T47D (cell line): Measurements from ENCODE around the gene BABAM2.

Experiments
- DNase-seq, 2 experiments: peaks; one replicate each; pipeline versions ENCODE4 v3.0.0 to v3.0.0-alpha.2; 2011 to 2012; ENCODE audit warnings: low read depth in 1 of 2, low spot score in 1 of 2
- JUND ChIP-seq: IDR thresholded peaks from 2 replicates; pipeline ENCODE4 v1.6.1; 2012; ENCODE audit warnings: low read depth
- in situ Hi-C: cut with HindIII; loops from 2 replicates; pipeline ENCODE4 v1.10.0; 2016; ENCODE audit warnings: low sequenced_read_pairs, low pct_unique_long_range_greater_than_20kb

Gene BABAM2

DNA sequence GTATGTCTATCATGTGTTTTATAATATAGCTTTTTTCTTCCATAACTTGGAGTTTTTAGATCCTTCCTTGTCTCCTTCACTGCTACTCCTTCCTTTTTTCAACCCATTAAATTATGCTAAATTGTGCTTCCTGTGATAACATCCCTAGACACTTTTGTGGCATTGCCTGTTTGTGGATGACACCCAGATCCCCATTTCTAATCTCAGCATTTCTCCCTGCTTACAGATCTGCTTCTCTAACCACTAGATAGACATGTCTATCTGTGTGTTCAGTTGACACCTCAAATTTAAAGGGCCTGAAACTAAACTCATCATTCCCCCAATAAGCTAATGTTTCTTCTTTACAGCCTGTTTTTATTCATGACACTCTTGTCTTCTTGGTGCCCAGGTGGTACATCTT, 244.8 kb downstream of the BABAM2 start:
- no peak for DNase-seq
- in situ Hi-C loops: no loop called here
- no peak for TF ChIP-seq JUND

GRCh38 chr2:28135799-28136198, 245.3 kb downstream of the BABAM2 start:
- no peak for TF ChIP-seq JUND
- in situ Hi-C loops: no loop called here
- no peak for DNase-seq

DNA sequence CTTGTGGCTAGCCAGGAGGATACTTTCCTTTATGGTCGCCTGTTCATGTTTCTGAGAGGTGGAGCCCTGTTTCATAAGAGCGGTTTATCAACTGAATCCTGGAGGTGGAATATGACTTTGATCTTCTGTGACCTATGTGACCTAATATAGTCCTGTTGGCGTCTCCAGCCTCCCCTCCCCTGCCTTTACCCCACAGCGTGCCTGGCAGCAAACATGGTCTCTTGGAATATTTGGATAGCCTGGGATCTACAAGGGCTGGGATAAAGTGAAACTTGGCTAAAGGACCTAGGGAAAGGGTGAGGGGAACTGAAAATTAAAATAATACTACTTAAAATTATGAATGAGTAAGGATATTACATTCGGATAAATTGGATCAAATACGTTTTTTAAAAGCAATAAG, 246.0 kb downstream of the BABAM2 start:
- DNase-seq: no peak
- in situ Hi-C loops: no loop called here
- TF ChIP-seq JUND: no peak

GRCh38 chr2:28137221-28137620, 246.7 kb downstream of the BABAM2 start:
- no peak for TF ChIP-seq JUND
- in situ Hi-C loops: no loop called here
- DNase-seq: peak in 1 of 2 experiments; percentile 24

DNA sequence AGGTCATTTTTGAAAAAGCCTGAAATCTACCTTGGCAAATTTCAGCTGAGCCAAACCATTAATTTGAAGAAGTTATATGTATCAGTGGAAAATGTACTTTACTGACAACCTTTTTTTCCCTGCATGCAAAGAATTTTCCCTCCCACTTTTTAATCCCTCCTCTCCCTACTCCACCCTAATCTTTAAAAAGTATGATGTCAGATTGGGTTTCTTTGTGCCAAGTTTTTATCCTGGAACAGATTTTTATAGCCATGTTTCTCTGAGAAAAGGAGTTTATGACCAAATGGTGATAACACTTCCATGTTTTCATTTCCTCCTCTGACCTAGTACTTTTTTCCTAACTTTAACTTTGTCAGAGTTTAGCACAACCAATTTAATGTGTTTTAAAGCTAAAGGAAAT, 251.9 kb downstream of the BABAM2 start:
- no peak for DNase-seq
- in situ Hi-C loops: no loop called here
- TF ChIP-seq JUND: no peak

- TF ChIP-seq JUND: no peak
- DNase-seq: no peak
- in situ Hi-C loops: no loop called here
These were observed 257.5 kb downstream of the BABAM2 start for GRCh38 chr2:28148000-28148399.

- in situ Hi-C loops: no loop called here
- no peak for TF ChIP-seq JUND
- DNase-seq: no peak
These were observed 258.0 kb downstream of the BABAM2 start for GRCh38 chr2:28148566-28148965.

DNA sequence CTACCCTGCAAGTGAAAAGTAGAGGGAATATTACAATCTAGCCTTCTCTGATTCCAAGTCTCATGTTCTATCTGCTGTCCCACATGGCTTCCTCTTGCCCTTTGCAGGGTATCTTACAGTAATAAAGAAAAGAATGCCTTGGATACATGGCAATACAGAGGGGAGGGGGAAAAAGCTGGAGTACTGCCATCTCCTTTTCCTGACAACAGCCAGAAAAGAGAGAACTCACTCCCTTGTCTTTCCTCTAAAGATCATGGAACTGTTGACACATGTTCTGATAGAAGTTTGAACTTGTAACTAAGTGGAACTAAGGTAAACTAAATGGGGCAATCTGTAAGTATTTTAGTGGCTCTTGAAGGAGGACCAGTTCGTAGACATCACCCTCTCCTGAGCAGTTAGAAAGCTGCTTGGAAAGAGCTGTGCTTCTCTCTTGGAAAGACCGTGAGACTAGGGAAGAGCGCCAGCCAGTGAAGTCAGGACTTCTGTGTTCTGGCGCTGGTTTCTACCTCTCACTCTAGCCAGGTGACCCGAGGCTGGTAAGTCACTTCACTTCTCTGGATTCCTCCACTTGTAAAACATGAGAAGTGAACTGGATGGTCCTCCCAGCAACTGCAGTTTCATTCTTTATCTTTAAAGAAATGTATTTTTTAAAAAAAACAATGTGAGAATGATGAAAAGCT, 259.8 kb downstream of the BABAM2 start:
- peak in 1 of 2 experiments; percentile 18 for DNase-seq
- no peak for TF ChIP-seq JUND
- in situ Hi-C loops: no loop called here

GRCh38 chr2:28150994-28151393, 260.5 kb downstream of the BABAM2 start:
- DNase-seq: no peak
- in situ Hi-C loops: no loop called here
- no peak for TF ChIP-seq JUND

GRCh38 chr2:28152585-28153280, 262.2 kb downstream of the BABAM2 start:
- in situ Hi-C loops: no loop called here
- no peak for DNase-seq
- no peak for TF ChIP-seq JUND

DNA sequence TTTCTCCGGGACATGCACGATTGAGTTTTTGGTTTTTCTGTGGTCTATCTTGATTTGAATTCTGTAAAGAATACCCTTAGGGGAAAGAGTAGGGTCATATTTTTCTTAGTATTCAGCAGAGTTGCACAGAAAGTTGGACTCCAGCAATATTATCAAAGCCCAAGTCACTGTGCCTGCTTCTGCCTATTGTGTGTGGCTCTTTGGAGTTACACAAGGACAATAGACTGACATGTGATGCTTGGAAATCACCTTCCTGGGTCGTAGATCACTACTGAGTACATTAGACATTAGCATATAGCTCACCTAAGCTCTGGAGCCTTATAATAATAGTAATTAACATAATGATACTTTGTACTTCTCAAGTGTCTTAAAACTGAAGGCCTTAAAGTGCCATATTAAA, 263.3 kb downstream of the BABAM2 start:
- no peak for DNase-seq
- TF ChIP-seq JUND: no peak
- in situ Hi-C loops: no loop called here

- no peak for DNase-seq
- in situ Hi-C loops: no loop called here
- no peak for TF ChIP-seq JUND
These were observed 264.6 kb downstream of the BABAM2 start for GRCh38 chr2:28155086-28155485.

- no peak for TF ChIP-seq JUND
- in situ Hi-C loops: no loop called here
- DNase-seq: peak in 1 of 2 experiments; percentile 20
These were observed 265.1 kb downstream of the BABAM2 start for GRCh38 chr2:28155627-28156026.

GRCh38 chr2:28158791-28159190, 268.3 kb downstream of the BABAM2 start:
- TF ChIP-seq JUND: no peak
- in situ Hi-C loops: no loop called here

More at GRCh38 chr2:28158791-28159190, 268.3 kb downstream of the BABAM2 start:
- no peak for DNase-seq
